ENCODE data around the gene EPS15.

DNA sequence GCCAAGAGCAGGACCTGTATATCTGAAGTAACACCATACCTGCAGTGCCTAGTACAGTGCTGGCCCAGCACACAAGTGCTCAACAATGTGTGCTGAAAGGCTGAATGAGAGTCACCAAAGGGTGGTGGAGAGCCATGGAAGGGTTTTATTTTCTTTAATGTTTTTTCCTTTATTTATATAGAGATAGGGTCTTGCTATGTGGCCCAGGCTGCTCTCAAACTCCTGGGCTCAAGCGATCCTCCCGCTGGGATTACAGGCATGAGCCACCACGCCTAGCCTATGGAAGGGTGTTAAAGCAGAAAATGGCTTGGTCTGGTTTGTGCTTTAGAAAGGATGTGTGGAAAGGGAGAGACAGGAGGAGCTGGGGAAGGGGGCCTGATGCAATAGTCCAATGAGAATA lies 175.4 kb downstream of the EPS15 start:
- TF ChIP-seq, protein P1, sequence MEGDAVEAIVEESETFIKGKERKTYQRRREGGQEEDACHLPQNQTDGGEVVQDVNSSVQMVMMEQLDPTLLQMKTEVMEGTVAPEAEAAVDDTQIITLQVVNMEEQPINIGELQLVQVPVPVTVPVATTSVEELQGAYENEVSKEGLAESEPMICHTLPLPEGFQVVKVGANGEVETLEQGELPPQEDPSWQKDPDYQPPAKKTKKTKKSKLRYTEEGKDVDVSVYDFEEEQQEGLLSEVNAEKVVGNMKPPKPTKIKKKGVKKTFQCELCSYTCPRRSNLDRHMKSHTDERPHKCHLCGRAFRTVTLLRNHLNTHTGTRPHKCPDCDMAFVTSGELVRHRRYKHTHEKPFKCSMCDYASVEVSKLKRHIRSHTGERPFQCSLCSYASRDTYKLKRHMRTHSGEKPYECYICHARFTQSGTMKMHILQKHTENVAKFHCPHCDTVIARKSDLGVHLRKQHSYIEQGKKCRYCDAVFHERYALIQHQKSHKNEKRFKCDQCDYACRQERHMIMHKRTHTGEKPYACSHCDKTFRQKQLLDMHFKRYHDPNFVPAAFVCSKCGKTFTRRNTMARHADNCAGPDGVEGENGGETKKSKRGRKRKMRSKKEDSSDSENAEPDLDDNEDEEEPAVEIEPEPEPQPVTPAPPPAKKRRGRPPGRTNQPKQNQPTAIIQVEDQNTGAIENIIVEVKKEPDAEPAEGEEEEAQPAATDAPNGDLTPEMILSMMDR (IDR thresholded peaks at IDR 0.05), result no peak
- TF ChIP-seq POLR2AphosphoS5 (IDR thresholded peaks at IDR 0.05; ENCODE audit: low read depth, low read length), result no peak
- TF ChIP-seq, protein P2, sequence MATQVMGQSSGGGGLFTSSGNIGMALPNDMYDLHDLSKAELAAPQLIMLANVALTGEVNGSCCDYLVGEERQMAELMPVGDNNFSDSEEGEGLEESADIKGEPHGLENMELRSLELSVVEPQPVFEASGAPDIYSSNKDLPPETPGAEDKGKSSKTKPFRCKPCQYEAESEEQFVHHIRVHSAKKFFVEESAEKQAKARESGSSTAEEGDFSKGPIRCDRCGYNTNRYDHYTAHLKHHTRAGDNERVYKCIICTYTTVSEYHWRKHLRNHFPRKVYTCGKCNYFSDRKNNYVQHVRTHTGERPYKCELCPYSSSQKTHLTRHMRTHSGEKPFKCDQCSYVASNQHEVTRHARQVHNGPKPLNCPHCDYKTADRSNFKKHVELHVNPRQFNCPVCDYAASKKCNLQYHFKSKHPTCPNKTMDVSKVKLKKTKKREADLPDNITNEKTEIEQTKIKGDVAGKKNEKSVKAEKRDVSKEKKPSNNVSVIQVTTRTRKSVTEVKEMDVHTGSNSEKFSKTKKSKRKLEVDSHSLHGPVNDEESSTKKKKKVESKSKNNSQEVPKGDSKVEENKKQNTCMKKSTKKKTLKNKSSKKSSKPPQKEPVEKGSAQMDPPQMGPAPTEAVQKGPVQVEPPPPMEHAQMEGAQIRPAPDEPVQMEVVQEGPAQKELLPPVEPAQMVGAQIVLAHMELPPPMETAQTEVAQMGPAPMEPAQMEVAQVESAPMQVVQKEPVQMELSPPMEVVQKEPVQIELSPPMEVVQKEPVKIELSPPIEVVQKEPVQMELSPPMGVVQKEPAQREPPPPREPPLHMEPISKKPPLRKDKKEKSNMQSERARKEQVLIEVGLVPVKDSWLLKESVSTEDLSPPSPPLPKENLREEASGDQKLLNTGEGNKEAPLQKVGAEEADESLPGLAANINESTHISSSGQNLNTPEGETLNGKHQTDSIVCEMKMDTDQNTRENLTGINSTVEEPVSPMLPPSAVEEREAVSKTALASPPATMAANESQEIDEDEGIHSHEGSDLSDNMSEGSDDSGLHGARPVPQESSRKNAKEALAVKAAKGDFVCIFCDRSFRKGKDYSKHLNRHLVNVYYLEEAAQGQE (IDR thresholded peaks at IDR 0.05; ENCODE audit: insufficient read depth in 1 of 2, low read depth in 2 of 2, low read length in 1 of 2), result no peak
- no peak for TF ChIP-seq TCF7L2 (IDR thresholded peaks at IDR 0.05; ENCODE audit: low read depth, low read length)

All from Panc1 (cell line).